PC-9 (cell line): ENCODE measurements around the gene CHST2.

Experiments
- CTCF ChIP-seq: fragments of 200-600 bp; sonication (generic); conservative IDR thresholded peaks from 2 replicates; pipeline ENCODE4 v1.6.1; 2017; ENCODE audit warnings: mixed run types, antibody characterized with exemption, mild to moderate bottlenecking, moderate library complexity
- EZH2 ChIP-seq: fragments of 200-600 bp; sonication (generic); IDR thresholded peaks from 2 replicates; pipeline ENCODE4 v1.8.0; 2017; ENCODE audit warnings: antibody characterized with exemption, low read depth

- TF ChIP-seq CTCF (no peak), EZH2 (no peak)
Measured at GRCh38 chr3:143168855-143169192, 49.3 kb downstream of the CHST2 start.
